OCI-M1 (cell line): ENCODE measurements around the gene RAD51AP2.
"Not testable (repeated sequence)": the region's sequence is repeated elsewhere in the genome, so short reads cannot be mapped to it uniquely, and the experiment has no call there.

ENCODE experiments used
- DNase-seq: peaks from one replicate; lab custom pipeline; 2025; lab: John Stamatoyannopoulos, UW

RAD51AP2 gene

GRCh38 chr2:17518212-17519154 lies at the start of gene RAD51AP2:
TSS of gene RAD51AP2 (minus strand) at chr2:17518440. CDS start at chr2:17518415, 25 bp downstream.
- DNase-seq: peak; percentile 89

- not testable (repeated sequence) for DNase-seq
These were observed 47.5 kb upstream of the RAD51AP2 start for GRCh38 chr2:17565726-17566125.

DNA sequence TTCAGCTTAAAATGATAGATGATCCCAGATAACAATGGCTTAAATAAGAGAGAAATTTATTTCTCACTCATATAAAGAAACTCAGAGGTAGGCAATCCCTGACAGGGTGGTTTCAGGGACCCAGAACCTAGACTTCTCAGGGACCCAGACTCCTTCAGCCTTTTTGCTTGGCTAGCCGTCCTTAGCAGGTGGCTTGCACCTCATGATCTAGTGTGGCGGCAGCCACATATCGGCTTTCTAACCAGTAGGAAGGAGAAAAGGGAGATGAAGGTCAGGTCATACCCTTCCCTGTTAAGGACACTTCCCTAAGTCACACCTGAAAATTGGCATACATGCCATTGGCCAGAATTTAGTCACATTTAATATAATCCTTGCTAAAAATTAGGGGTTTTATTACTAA lies 40.6 kb upstream of the RAD51AP2 start:
- no peak for DNase-seq

- DNase-seq: no peak
These were observed 39.8 kb upstream of the RAD51AP2 start for GRCh38 chr2:17558053-17558452.

DNA sequence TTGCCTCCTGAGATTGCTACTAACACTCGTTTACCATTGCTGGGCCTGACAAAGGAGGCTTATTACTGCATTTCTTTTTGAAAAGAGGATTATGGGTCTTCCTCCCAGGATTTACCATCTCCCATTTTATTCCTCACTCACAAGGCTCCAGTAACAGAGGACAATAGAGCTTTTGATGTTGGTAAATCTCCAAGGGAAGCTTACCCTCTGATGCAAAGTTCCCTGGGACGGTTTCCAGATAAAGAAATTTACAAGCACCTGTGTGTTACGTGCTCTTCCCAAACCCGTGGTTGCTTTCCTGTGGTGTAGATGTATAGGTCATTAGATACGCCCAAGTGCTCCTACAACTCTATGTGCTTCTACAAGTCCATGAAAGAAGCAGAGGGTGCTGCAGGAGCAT lies 39.4 kb upstream of the RAD51AP2 start:
- DNase-seq: no peak

DNA sequence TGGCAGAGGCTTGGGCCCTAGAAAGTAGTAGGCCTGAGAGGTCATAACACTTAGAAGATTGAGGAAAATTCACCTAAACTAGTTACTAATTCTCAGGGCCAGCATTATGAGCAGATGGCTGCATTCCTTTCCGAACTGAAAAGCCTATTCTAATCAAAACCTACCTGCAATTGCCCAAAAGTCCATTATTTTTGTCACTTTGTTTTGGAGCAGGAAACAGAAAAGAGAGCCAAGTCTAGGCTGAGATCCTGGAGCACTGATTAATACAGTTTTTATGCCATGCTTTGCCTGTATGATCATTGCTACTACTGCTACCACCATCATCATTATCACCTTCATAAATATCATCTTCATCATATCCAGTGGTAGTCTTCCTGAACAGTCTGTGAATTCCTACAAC lies 36.9 kb upstream of the RAD51AP2 start:
- no peak for DNase-seq

DNA sequence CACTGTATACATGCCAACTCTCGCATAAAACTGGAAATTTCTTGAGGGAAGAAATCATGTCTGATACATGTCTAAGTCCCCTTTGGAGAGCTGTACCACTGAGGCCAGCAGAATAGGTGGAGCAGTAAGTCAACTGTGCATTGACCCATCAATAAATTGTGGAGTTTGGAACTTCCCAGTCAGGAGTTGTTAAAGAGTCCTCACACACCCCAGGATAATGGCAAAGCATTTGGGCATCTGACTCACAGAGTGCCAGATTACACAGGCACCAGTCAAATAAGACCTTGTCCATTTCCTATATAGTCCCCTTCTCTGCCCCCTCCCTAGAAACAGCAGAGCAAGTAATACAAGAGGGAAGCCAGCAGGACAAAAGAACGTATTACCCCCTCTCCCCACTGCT lies 32.7 kb upstream of the RAD51AP2 start:
- DNase-seq: no peak

DNA sequence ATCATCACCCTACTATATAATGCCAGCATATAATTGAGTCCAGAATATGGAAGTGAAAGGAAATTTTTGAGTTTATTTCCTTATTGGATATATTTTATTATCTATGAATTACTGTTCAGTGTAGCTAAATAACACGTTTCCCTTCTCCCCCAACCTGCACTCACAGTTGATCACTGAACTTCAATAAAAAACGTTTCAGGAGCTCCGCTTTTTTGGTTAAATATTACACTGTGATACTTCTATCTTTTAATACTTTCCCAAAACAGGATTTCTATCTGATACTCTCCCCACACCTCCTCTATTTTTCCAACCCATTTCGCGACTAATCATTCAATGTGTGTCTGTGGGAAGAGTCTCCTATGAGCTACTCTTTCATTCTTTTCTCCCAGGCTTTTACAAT lies 29.5 kb upstream of the RAD51AP2 start:
- no peak for DNase-seq

- DNase-seq: no peak
These were observed 29.0 kb upstream of the RAD51AP2 start for GRCh38 chr2:17547237-17547636.

DNA sequence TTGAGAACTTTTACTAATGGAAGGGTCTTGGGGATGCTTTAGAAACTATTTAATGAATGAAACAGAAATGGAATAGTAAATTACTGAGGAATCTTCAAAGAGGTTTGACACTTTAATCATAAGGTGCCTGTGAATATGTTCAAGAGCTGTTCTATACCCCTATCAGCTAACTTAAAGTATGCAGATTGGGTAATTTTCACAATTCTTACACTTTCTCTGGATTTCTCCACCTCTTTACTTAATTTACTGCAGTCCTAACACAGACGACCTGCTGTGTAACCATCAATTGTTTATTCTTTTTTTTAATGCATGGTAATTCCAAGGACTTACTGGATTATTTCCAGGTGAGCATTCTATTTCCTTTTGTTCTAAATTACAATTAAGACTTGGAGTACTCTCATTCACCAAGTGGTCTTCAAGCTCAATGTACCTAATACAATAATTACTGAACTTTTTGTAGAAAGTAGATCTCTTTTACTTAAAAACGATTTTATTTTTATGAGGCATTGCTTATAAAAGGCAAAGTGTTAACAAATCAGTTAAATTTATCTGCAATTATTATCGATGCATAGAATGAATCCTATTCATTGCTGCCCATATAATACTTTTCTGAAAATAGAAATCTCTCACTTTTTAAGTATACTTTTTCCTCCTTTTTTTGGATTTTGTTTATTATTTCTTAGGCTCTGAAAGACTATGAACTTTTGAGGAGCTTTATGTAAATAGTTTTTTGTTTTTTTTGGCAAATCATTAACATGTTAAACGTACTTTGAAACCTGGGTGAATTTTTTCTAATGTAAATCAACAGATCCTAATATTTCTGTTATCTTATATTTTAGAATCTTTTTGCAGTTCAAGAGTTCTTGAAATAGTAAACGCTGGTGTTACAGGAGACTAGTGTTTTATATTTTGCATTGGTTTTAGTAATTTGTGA lies 27.7 kb upstream of the RAD51AP2 start:
- DNase-seq: no peak

DNA sequence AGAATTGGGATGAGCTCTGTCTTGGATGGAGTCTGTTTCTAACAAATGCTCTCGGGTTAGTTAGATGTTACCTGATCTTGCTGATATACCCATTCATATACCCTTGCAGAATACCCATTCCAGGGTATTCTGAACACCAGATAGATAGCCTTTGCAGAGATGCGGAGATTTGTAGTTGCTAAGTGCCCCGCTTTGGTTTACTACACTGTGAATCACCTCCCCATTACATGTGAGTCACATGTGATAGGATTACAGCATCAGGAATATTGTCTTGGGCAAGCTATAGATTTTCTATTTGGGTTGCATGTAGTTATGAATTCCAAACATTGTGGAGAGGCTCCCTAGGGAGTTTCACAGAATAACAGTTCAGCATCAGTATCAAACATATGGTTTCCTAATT lies 26.0 kb upstream of the RAD51AP2 start:
- no peak for DNase-seq

DNA sequence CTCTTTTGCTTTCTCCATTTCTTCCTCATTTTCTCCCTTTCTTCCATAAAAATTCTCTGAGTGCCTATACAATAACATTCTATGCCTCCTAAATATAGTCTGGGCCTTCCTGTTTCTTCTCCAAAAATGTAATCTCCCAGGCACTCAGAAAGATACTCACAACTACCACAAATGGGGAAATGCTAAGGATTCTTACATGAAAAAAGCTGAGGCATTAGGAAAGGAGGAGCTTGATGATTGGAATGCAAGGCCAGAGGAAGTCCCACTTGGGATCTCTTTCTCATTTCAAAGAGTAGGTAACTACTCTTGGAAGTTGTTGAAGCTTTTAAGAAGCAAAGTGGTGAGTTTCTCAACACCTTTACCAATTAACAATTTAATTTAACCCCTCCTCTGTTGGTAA lies 25.6 kb upstream of the RAD51AP2 start:
- DNase-seq: no peak

DNA sequence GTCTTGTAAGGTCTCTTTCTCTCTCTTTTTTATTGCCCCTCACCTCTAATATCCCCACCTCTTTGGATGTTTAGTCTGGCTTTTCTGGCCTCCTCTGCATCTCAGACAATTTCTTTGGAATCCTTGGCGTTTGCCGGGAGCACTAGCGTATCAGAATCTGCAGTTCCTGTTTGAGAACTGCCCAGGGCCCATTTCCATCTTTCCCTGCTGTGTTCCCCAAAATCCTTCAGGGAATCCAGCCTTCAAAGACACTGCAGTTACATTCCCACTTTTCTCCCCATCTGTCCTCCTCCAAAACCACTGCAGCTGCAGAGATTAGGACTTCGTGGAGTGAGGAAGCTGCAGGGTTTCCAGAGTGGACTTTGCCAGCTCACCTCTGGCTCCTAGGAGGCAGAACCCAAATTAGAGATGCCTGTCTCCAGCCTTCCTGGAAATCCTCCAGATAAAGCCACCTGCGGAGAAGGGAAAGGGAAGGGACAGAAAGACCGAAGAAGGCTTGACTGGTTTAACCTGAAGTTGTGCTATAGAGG lies 25.0 kb upstream of the RAD51AP2 start:
- DNase-seq: no peak

- no peak for DNase-seq
These were observed 24.2 kb upstream of the RAD51AP2 start for GRCh38 chr2:17542471-17542870.

GRCh38 chr2:17541531-17541950 lies 23.3 kb upstream of the RAD51AP2 start:
- no peak for DNase-seq

GRCh38 chr2:17540813-17541530 lies 22.7 kb upstream of the RAD51AP2 start:
- no peak for DNase-seq

- DNase-seq: no peak
These were observed 22.0 kb upstream of the RAD51AP2 start, which contains the start of gene VSNL1 for GRCh38 chr2:17540093-17540812. TSS of gene VSNL1 (plus strand) at chr2:17540696. CDS start at chr2:17592075, 51,379 bp downstream.

GRCh38 chr2:17539611-17540092 lies 21.4 kb upstream of the RAD51AP2 start:
- DNase-seq: no peak

GRCh38 chr2:17538844-17539554 lies 20.8 kb upstream of the RAD51AP2 start:
- no peak for DNase-seq
